ENCODE results near the gene ITFG1. TPM values are rescaled to one million over a fixed set of nuclear protein-coding genes. Genes with fewer than 3 reads are reported as not detected.

Gene ITFG1
- total and polyA plus RNA-seq, 9 of the 15 experiments (the other 6 are each of a cell fraction or from before 2014, with no cell fraction given) = 17.1 to 83.5 (median 35.8) TPM

DNA sequence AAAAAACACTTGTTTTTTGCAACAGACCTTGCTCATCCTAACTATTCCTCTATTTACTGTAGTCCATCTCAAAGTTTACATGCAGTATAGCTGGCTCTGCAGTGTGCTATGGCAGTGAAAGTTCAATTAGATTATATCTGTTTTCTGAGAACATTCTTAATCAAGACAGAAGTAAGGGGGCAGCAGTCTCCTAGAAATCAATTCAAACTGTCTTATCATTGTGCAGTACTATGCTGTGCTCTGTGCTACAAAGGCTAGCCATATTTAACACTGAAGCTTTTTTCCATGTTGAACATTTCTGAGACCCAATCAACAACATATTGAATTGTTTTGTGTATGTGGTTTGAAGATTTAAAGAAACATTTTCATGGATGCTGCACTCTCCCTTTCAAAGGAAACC, 328.6 kb downstream of the ITFG1 start (continued):
- TF ChIP-seq, protein P1, sequence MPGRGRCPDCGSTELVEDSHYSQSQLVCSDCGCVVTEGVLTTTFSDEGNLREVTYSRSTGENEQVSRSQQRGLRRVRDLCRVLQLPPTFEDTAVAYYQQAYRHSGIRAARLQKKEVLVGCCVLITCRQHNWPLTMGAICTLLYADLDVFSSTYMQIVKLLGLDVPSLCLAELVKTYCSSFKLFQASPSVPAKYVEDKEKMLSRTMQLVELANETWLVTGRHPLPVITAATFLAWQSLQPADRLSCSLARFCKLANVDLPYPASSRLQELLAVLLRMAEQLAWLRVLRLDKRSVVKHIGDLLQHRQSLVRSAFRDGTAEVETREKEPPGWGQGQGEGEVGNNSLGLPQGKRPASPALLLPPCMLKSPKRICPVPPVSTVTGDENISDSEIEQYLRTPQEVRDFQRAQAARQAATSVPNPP (IDR thresholded peaks at IDR 0.05; ENCODE audit: borderline replicate concordance, insufficient read depth, insufficient read length) = no peak
- TF ChIP-seq, protein P2, sequence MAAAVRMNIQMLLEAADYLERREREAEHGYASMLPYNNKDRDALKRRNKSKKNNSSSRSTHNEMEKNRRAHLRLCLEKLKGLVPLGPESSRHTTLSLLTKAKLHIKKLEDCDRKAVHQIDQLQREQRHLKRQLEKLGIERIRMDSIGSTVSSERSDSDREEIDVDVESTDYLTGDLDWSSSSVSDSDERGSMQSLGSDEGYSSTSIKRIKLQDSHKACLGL (CRISPR knock-in tag; IDR thresholded peaks at IDR 0.05; ENCODE audit: borderline replicate concordance, poor library complexity, severe bottlenecking) = no peak
- TF ChIP-seq BRCA1 (IDR thresholded peaks at IDR 0.05) = no peak
- no peak for TF ChIP-seq BRCA1 (CRISPR knock-in tag; IDR thresholded peaks at IDR 0.05)
- no peak for TF ChIP-seq NCOR1 (IDR thresholded peaks at IDR 0.05)
- TF ChIP-seq E2F8 (IDR thresholded peaks at IDR 0.05; ENCODE audit: low read depth, partially characterized antibody) = no peak
- TF ChIP-seq, protein P3, sequence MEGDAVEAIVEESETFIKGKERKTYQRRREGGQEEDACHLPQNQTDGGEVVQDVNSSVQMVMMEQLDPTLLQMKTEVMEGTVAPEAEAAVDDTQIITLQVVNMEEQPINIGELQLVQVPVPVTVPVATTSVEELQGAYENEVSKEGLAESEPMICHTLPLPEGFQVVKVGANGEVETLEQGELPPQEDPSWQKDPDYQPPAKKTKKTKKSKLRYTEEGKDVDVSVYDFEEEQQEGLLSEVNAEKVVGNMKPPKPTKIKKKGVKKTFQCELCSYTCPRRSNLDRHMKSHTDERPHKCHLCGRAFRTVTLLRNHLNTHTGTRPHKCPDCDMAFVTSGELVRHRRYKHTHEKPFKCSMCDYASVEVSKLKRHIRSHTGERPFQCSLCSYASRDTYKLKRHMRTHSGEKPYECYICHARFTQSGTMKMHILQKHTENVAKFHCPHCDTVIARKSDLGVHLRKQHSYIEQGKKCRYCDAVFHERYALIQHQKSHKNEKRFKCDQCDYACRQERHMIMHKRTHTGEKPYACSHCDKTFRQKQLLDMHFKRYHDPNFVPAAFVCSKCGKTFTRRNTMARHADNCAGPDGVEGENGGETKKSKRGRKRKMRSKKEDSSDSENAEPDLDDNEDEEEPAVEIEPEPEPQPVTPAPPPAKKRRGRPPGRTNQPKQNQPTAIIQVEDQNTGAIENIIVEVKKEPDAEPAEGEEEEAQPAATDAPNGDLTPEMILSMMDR (IDR thresholded peaks at IDR 0.05 in 2 of 3, conservative IDR thresholded peaks at IDR 0.05 in 1 of 3; ENCODE audit: insufficient read depth in 2 of 3, low read depth in 1 of 3, low read length in 3 of 3) = peak in 1 of 3 experiments; percentile 42; a peak in 2 of 6 replicates
- TF ChIP-seq, protein P4, sequence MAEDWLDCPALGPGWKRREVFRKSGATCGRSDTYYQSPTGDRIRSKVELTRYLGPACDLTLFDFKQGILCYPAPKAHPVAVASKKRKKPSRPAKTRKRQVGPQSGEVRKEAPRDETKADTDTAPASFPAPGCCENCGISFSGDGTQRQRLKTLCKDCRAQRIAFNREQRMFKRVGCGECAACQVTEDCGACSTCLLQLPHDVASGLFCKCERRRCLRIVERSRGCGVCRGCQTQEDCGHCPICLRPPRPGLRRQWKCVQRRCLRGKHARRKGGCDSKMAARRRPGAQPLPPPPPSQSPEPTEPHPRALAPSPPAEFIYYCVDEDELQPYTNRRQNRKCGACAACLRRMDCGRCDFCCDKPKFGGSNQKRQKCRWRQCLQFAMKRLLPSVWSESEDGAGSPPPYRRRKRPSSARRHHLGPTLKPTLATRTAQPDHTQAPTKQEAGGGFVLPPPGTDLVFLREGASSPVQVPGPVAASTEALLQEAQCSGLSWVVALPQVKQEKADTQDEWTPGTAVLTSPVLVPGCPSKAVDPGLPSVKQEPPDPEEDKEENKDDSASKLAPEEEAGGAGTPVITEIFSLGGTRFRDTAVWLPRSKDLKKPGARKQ (CRISPR knock-in tag; IDR thresholded peaks at IDR 0.05) = no peak
- no peak for TF ChIP-seq PHF8 (IDR thresholded peaks at IDR 0.05; ENCODE audit: borderline replicate concordance, low read length)
- TF ChIP-seq ZNF282 (CRISPR knock-in tag; IDR thresholded peaks at IDR 0.05) = no peak
- TF ChIP-seq, protein P5, sequence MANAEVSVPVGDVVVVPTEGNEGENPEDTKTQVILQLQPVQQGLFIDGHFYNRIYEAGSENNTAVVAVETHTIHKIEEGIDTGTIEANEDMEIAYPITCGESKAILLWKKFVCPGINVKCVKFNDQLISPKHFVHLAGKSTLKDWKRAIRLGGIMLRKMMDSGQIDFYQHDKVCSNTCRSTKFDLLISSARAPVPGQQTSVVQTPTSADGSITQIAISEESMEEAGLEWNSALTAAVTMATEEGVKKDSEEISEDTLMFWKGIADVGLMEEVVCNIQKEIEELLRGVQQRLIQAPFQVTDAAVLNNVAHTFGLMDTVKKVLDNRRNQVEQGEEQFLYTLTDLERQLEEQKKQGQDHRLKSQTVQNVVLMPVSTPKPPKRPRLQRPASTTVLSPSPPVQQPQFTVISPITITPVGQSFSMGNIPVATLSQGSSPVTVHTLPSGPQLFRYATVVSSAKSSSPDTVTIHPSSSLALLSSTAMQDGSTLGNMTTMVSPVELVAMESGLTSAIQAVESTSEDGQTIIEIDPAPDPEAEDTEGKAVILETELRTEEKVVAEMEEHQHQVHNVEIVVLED (CRISPR knock-in tag; IDR thresholded peaks at IDR 0.05) = no peak
- TF ChIP-seq ARNT (IDR thresholded peaks at IDR 0.05) = no peak
- TF ChIP-seq, protein P6, sequence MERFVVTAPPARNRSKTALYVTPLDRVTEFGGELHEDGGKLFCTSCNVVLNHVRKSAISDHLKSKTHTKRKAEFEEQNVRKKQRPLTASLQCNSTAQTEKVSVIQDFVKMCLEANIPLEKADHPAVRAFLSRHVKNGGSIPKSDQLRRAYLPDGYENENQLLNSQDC (CRISPR knock-in tag; IDR thresholded peaks at IDR 0.05) = no peak
- no peak for TF ChIP-seq CSDE1 (IDR thresholded peaks at IDR 0.05)
- no peak for TF ChIP-seq ZSCAN32 (CRISPR knock-in tag; IDR thresholded peaks at IDR 0.05)
- TF ChIP-seq MYNN (IDR thresholded peaks at IDR 0.05) = no peak
- no peak for TF ChIP-seq MYNN (CRISPR knock-in tag; IDR thresholded peaks at IDR 0.05)
